GM12878 (cell line): Measurements from ENCODE around the gene LITAF. TPM values are rescaled to one million over a fixed set of nuclear protein-coding genes. Genes with fewer than 3 reads are reported as not detected.

Source experiments
- CBX5 ChIP-seq: sonication (generic); IDR thresholded peaks from 2 replicates; pipeline ENCODE4 v1.6.1; 2016; ENCODE audit warnings: low read depth, moderate library complexity, mild to moderate bottlenecking, inconsistent platforms
- ESRRA ChIP-seq: IDR thresholded peaks from 2 replicates; pipeline ENCODE4 v1.6.1; 2012; ENCODE audit warnings: mild to moderate bottlenecking, low read length, improper control_type of control experiment
- EZH2 ChIP-seq: IDR thresholded peaks from 2 replicates; pipeline ENCODE4 v1.6.1; 2012; ENCODE audit warnings: low read depth, mild to moderate bottlenecking, control low read depth, inconsistent platforms, low read length, borderline replicate concordance; ENCODE audit not compliant: control insufficient read depth
- FOXM1 ChIP-seq: IDR thresholded peaks from 2 replicates; pipeline ENCODE4 v1.6.1; 2012; ENCODE audit warnings: low read depth, mild to moderate bottlenecking, inconsistent platforms, low read length, moderate library complexity
- MXI1 ChIP-seq: fragments of 150-350 bp; IDR thresholded peaks from 2 replicates; pipeline ENCODE4 v1.6.1; 2011; ENCODE audit warnings: low read depth, mild to moderate bottlenecking, inconsistent platforms, low read length, improper control_type of control experiment
- MYB ChIP-seq: fragments of 150-350 bp; IDR thresholded peaks from 2 replicates; pipeline ENCODE4 v1.6.1; 2014; ENCODE audit warnings: mild to moderate bottlenecking, low read depth, low read length, borderline replicate concordance
- POU2F2 ChIP-seq: IDR thresholded peaks from 3 replicates; pipeline ENCODE4 v1.6.1; 2011; ENCODE audit warnings: low read depth, mild to moderate bottlenecking, low read length, borderline replicate concordance
- RBBP5 ChIP-seq: fragments of 200-600 bp; sonication (generic); conservative IDR thresholded peaks from 2 replicates; pipeline ENCODE4 v1.6.1; 2016
- RCOR1 ChIP-seq: conservative IDR thresholded peaks from 2 replicates; pipeline ENCODE4 v1.6.1; 2012; ENCODE audit warnings: low read depth, low read length, improper control_type of control experiment
- RELA ChIP-seq: fragments of 450-650 bp; IDR thresholded peaks from 2 replicates; pipeline ENCODE4 v1.8.0; 2014; ENCODE audit warnings: borderline replicate concordance; ENCODE audit not compliant: partially characterized antibody
- SIN3A ChIP-seq: IDR thresholded peaks from 2 replicates; pipeline ENCODE4 v1.6.1; 2012; ENCODE audit warnings: low read depth, low read length, improper control_type of control experiment
- SMAD5 ChIP-seq: IDR thresholded peaks from 2 replicates; pipeline ENCODE4 v1.6.1; 2016; ENCODE audit warnings: antibody characterized with exemption, low read depth
- SMARCA5 ChIP-seq: fragments of 450-650 bp; IDR thresholded peaks from 2 replicates; pipeline ENCODE4 v1.6.1; 2017; ENCODE audit warnings: mild to moderate bottlenecking
- STAT1 ChIP-seq: fragments of 450-650 bp; conservative IDR thresholded peaks from 2 replicates; pipeline ENCODE4 v1.6.1; 2014; ENCODE audit warnings: antibody characterized with exemption, mild to moderate bottlenecking
- YY1 ChIP-seq: IDR thresholded peaks from 2 replicates; pipeline ENCODE4 v1.6.1; 2011; ENCODE audit warnings: low read depth, mild to moderate bottlenecking, low read length
- ZBED1 ChIP-seq: IDR thresholded peaks from 2 replicates; pipeline ENCODE4 v1.6.1; 2016; ENCODE audit warnings: borderline replicate concordance
- ZNF24 ChIP-seq: fragments of 450-650 bp; IDR thresholded peaks from 2 replicates; pipeline ENCODE4 v1.6.1; 2017; ENCODE audit warnings: antibody characterized with exemption, mild to moderate bottlenecking
- ZSCAN29 ChIP-seq: fragments of 450-650 bp; IDR thresholded peaks from 2 replicates; pipeline ENCODE4 v1.6.1; 2017; ENCODE audit warnings: mild to moderate bottlenecking, moderate library complexity
- ZZZ3 ChIP-seq: IDR thresholded peaks from 2 replicates; pipeline ENCODE4 v1.6.1; 2011; ENCODE audit warnings: low read depth; ENCODE audit not compliant: control insufficient read depth, insufficient read length
- polyA plus RNA-seq, 11 experiments: library from polyadenylated mRNA; depleted of rRNA in 4 of 11; unstranded in 6 of 11; stranded (reverse) in 5 of 11; fragments of >200 nt; fragmentation: Nextera tagmentation in 4 of 11; fragmentation: Illumina TruSeq in 1 of 11; extraction: Ambion mirVana in 4 of 11; extraction: Trizol in 1 of 11; gene quantifications; 1 replicate in 1 of 11; 2 replicates in 10 of 11; pipeline versions ENCODE4 v1.2.1 to v1.2.3, GENCODE V29; 2011 to 2016; ENCODE audit warnings: inconsistent platforms in 2 of 11, missing spikeins in 2 of 11, low read depth in 1 of 11
- total RNA-seq, 4 experiments: library from RNA; depleted of rRNA in 3 of 4; stranded (reverse); fragments of >200 nt in 3 of 4; fragmentation: Illumina TruSeq in 1 of 4; extraction: Trizol in 1 of 4; gene quantifications; 2 replicates each; pipeline versions ENCODE4 v1.2.1 to v1.2.3, GENCODE V29; 2013 to 2021
- TF ChIP-seq, protein P1 (sequence below): IDR thresholded peaks from 2 replicates; pipeline ENCODE4 v1.6.1; 2012; ENCODE audit warnings: mild to moderate bottlenecking, low read depth, low read length
- TF ChIP-seq, protein P2 (sequence below): IDR thresholded peaks from 2 replicates; pipeline ENCODE4 v1.6.1; 2011; ENCODE audit warnings: low read depth, low read length, improper control_type of control experiment, borderline replicate concordance
- TF ChIP-seq, protein P3 (sequence below): fragments of 450-650 bp; IDR thresholded peaks from 2 replicates; pipeline ENCODE4 v1.6.1; 2017; ENCODE audit warnings: low read depth, mild to moderate bottlenecking, moderate library complexity
- TF ChIP-seq, protein P4 (sequence below): fragments of 450-650 bp; conservative IDR thresholded peaks from 2 replicates; pipeline ENCODE4 v1.6.1; 2017; ENCODE audit warnings: mild to moderate bottlenecking, moderate library complexity

The LITAF gene
- total and polyA plus RNA-seq, 10 of the 15 experiments (the other 5 are each of a cell fraction or from before 2014, with no cell fraction given): 99.2 to 211 (median 147) TPM

- TF ChIP-seq, protein P1, sequence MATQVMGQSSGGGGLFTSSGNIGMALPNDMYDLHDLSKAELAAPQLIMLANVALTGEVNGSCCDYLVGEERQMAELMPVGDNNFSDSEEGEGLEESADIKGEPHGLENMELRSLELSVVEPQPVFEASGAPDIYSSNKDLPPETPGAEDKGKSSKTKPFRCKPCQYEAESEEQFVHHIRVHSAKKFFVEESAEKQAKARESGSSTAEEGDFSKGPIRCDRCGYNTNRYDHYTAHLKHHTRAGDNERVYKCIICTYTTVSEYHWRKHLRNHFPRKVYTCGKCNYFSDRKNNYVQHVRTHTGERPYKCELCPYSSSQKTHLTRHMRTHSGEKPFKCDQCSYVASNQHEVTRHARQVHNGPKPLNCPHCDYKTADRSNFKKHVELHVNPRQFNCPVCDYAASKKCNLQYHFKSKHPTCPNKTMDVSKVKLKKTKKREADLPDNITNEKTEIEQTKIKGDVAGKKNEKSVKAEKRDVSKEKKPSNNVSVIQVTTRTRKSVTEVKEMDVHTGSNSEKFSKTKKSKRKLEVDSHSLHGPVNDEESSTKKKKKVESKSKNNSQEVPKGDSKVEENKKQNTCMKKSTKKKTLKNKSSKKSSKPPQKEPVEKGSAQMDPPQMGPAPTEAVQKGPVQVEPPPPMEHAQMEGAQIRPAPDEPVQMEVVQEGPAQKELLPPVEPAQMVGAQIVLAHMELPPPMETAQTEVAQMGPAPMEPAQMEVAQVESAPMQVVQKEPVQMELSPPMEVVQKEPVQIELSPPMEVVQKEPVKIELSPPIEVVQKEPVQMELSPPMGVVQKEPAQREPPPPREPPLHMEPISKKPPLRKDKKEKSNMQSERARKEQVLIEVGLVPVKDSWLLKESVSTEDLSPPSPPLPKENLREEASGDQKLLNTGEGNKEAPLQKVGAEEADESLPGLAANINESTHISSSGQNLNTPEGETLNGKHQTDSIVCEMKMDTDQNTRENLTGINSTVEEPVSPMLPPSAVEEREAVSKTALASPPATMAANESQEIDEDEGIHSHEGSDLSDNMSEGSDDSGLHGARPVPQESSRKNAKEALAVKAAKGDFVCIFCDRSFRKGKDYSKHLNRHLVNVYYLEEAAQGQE: no peak
- no peak for TF ChIP-seq RBBP5
- no peak for TF ChIP-seq YY1
- TF ChIP-seq ZBED1: no peak
- TF ChIP-seq, protein P2, sequence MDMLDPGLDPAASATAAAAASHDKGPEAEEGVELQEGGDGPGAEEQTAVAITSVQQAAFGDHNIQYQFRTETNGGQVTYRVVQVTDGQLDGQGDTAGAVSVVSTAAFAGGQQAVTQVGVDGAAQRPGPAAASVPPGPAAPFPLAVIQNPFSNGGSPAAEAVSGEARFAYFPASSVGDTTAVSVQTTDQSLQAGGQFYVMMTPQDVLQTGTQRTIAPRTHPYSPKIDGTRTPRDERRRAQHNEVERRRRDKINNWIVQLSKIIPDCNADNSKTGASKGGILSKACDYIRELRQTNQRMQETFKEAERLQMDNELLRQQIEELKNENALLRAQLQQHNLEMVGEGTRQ: no peak
- no peak for TF ChIP-seq ZSCAN29
- no peak for TF ChIP-seq ZZZ3
- no peak for TF ChIP-seq ZNF24
- no peak for TF ChIP-seq STAT1
- no peak for TF ChIP-seq MYB
- TF ChIP-seq SMAD5: no peak
- TF ChIP-seq, protein P3, sequence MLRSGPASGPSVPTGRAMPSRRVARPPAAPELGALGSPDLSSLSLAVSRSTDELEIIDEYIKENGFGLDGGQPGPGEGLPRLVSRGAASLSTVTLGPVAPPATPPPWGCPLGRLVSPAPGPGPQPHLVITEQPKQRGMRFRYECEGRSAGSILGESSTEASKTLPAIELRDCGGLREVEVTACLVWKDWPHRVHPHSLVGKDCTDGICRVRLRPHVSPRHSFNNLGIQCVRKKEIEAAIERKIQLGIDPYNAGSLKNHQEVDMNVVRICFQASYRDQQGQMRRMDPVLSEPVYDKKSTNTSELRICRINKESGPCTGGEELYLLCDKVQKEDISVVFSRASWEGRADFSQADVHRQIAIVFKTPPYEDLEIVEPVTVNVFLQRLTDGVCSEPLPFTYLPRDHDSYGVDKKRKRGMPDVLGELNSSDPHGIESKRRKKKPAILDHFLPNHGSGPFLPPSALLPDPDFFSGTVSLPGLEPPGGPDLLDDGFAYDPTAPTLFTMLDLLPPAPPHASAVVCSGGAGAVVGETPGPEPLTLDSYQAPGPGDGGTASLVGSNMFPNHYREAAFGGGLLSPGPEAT: peak; percentile 40; the same call in 1 of the 2 replicates
- TF ChIP-seq CBX5: no peak
- peak; percentile 85; the same call in 1 of the 2 replicates for TF ChIP-seq SMARCA5
- no peak for TF ChIP-seq MXI1
- no peak for TF ChIP-seq ESRRA
- TF ChIP-seq POU2F2: no peak
- TF ChIP-seq SIN3A: no peak
- no peak for TF ChIP-seq FOXM1
- TF ChIP-seq, protein P4, sequence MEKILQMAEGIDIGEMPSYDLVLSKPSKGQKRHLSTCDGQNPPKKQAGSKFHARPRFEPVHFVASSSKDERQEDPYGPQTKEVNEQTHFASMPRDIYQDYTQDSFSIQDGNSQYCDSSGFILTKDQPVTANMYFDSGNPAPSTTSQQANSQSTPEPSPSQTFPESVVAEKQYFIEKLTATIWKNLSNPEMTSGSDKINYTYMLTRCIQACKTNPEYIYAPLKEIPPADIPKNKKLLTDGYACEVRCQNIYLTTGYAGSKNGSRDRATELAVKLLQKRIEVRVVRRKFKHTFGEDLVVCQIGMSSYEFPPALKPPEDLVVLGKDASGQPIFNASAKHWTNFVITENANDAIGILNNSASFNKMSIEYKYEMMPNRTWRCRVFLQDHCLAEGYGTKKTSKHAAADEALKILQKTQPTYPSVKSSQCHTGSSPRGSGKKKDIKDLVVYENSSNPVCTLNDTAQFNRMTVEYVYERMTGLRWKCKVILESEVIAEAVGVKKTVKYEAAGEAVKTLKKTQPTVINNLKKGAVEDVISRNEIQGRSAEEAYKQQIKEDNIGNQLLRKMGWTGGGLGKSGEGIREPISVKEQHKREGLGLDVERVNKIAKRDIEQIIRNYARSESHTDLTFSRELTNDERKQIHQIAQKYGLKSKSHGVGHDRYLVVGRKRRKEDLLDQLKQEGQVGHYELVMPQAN: no peak; the same call in 1 of the 2 replicates
- TF ChIP-seq EZH2: no peak
- 0 out of 2 replicates have a peak, but pooled peaks have one; percentile 56 for TF ChIP-seq RCOR1
- TF ChIP-seq RELA: no peak
Measured at GRCh38 chr16:11613381-11614303, 26.9 kb upstream of the LITAF start (continued).
